ENCODE data around the gene MN1.

Gene MN1

DNA sequence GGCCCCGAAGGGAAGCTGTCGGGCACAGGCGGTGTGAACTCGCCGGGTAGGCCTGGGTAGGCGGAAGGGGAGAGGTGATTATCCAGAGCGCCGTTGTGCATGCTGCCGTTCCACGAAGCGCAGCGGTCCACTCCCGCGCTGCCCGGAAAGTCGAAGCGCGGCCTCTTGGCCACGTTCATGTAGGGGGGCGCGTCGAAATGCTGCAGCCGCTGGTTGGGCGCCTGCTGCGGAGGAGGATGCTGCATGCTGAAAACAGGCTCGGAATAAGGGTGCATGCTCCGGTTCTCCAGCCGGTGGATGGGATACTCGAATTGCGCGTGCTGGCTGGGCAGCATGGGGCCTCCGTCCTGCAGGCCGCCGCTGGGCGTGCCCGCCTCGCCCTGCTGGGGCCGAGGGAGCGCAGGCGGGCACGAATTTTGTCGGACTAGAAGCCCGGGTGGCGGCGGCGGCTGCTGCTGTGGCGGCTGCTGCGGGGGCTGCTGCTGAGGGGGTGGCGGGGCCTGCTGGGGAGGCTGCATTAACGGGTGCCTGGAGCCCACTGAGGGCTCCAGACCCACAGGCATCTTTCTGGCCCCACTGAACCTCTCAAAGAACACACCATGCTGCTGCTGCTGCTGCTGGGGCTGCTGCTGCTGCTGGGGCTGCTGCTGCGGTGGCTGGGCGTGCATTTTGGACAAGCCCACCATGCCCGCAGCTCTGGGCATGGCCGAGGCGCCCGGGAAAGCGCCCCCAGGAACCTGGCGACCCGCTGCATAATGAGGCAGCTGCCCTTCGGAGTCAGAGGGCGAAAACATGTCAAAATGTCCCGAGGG lies 2.3 kb downstream of the MN1 start:
- DNase-seq = no peak

GRCh38 chr22:27798511-27799014 lies 3.0 kb downstream of the MN1 start:
- no peak for DNase-seq

DNA sequence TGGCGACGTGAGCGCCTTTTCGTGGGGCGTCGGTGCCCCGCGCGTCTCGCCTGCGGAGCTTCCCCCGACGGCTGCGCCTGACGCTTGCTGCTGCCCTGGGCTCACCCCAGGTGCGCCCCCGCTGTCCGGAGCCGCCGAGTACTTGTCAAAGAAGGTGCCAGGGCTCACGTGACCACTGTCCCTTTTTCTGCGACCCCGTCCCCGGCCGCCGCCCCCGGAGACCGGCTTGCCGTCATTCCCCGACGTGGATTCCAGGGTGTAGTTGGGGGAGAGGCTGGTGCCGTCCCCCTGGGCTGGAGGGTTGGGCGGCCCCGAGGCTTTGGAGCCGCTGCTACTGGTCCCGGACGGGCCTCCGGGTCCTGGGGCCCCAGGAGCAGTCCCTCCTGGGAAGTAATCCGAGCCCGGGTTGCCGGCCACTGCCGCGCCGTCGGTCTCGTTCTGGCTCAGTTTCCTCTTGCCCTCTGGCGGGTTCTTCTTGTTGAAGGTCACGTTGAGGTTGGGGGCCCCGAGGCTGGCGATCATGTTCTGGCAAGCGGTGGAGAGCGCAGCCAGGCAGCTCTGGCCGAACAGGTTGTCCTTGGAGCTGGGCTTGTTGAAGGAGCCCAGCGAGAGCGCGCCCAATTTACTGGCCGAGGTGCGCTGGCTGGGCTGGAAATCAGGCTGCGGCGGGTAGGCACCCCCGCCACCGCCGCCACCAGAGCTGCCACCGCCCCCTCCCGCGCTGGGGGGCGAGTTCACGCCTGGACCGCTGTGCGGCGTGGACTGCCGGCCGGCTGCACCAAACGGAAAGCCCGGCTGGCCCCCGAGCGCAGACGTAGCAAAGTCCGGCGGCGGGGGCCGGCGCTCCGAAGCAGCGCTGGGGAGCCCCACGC lies 3.8 kb downstream of the MN1 start:
- DNase-seq = no peak

- no peak for DNase-seq
Measured at GRCh38 chr22:27796829-27797519, 4.6 kb downstream of the MN1 start.

DNA sequence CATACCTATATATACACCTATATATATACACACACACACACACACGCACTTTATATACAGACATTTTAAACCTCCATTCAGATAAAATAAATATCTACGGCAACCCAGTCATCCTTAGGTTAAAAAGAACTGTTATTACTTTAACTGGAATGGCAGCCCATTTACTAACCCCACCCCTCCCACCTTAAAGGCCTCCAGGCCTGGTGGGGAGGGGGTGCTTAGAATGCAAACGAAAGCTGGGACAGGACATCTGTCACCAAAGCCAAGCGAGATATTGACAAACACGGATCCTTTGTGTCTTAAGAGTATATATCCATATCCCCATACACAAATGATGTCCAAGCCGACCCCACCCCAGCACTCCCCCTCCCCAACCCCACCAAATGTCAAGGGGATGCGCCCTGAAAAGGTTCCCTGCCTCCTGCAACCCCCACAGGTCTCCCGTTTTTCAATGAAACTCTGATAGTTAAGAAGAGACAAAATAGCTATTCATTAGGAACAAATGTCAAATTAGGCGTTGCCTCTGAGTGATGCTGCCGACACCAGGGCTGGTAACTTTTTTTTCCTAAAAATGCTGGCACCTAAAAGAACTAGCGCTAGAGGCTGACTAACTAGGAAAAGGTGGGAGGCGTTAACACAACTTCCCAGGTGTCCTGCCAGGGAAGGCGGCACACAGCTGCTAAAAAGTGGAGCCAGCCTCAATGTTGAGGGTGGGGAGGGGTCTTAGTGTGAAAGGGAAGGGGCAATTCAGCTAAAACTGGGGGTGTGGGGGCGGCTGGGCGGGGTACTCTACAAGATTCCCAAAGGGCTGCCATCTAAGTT lies 5.6 kb downstream of the MN1 start:
- no peak for DNase-seq

GRCh38 chr22:27795053-27795452 lies 6.5 kb downstream of the MN1 start:
- DNase-seq = no peak

- no peak for DNase-seq
Measured at GRCh38 chr22:27794226-27794625, 7.3 kb downstream of the MN1 start.

- DNase-seq = no peak
Measured at GRCh38 chr22:27793576-27793975, 8.0 kb downstream of the MN1 start.

DNA sequence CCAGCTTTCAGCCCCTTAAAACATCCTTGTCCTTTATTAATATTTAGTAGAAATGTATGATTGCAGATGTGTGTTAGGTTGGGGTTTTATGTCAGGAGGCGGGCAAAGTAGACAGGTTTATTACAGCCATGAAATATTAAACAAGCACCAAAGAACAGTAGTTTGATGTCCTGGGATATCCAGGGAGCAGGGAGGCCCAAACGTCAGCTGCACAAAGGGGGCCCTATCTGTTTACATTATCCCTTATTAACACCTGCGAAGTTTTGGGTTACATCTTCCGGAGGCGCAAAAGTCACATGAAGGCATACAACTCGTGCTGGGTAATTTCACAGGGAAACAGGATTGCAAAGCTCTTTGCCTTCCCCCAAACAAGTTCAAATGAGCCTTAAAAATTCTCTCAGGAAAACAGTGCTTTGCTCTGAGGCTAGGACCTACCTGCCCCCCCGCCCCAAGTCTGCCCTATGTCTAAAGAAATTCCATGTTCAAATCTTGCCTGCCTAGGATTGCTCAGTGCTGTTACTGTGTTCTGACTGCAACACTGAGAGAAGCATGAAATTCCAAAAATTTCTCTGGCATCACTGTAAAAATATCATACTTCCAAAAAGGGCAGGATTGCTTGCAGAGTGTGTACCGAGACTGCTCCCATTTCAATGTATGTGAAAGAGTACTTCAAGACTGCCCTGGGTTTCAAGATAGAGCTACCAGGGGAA lies 8.9 kb downstream of the MN1 start:
- no peak for DNase-seq

- DNase-seq = no peak
Measured at GRCh38 chr22:27791859-27792241, 9.7 kb downstream of the MN1 start.

DNA sequence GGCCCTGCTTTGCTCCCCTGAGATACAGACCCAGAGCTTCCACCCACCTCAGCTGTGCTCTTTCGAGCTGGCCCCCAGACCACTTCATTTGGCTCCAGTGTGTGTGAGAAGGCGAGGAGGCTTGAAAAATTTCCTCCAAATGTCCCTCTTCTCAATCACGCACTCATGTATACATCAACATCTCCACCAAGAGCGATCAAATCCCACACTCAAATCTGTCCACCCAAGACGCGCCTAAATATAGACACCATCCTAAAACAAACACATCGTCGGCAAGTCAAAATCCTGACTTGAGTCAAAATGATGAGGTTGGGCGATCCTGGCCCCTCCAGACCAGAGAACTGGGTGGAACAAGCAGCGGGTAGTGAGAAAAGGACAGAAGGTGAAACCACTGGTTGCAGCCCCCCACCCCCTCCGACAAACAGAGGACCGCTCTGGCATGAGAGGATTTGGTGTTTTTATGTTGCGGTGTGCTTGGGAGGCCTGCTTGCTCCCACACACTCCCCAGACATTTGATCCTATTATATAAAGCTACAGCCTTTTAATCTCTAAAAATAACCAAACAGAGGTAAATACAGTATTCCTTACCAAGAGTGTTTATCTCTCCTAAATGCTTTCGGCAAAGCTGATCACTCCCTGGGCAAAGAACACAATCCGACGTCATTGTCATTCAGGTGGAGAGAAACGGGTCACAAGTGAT lies 10.2 kb downstream of the MN1 start:
- DNase-seq = no peak

DNA sequence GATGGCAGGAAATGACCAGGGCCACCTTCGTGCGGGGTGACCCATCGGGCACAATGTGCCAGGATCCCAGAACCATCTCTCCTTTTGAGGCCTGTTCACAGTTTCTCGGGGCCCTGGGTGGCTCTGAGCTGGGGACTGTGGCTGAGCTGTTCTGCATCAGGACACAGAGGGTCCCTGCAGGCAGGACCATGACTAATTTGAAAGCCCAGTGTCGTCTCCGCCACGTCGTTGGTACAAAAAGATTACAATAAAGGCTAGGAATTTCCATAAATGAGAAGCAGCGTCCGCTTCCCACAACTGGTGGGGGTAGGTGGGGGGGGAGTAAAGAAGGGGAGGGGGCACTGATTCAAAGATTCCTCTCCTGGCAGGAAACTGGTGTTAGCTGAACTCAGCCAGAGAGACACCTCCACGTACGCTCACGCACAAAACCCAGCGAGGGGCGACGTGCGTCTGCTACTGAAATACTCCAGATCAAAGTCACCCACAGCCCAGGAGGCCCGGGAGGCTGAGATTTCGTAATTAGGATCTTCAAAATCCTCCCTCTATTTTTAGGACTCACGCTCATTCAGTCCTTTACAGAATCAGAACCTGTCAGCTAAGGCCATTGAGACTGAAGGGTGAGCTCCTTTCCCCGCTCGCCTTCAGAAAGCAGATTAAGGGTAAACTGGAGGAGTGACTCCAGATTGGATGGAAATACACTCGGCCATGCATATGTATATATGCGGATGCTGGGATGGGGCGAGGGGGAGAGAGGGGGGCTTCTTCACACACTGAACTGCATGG lies 11.0 kb downstream of the MN1 start:
- DNase-seq = no peak

DNA sequence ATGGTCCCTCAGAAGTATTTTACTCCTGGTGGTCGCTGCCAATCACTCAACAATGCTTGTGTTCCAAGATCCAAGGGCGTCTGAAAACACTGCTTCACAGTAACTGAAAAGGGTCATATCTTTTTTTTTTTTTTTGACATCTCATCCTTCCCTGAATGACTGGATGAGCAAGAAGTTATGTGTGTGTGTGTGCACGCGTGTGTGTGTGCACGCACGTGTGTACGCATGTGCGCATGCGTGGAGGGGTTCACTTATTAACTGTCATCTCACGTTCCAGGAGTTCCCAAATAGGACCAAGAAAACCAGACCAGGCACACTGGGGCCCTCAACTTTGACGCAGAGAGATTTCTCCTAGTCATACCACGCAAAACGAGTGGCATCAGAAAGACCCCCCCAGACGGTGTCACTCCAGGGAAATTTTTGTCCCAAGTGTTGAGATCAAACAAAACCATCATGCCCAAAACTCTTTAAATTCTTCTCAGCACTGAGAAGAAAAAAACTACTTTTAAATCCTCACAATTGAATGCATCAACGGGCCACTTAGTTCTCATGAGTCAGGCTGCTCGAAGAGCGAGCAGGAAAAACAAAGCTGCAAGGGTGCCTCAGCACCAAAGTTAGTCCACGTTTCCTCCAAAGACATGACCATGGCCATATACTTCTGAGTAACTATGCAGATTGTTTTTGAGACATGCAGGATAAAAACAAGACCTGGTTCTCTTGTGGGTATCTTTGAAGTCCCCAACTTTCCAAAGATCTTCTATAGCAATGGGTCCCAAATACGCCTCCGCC lies 12.9 kb downstream of the MN1 start:
- no peak for DNase-seq

GRCh38 chr22:27786965-27787364 lies 14.6 kb downstream of the MN1 start:
- DNase-seq = no peak

DNA sequence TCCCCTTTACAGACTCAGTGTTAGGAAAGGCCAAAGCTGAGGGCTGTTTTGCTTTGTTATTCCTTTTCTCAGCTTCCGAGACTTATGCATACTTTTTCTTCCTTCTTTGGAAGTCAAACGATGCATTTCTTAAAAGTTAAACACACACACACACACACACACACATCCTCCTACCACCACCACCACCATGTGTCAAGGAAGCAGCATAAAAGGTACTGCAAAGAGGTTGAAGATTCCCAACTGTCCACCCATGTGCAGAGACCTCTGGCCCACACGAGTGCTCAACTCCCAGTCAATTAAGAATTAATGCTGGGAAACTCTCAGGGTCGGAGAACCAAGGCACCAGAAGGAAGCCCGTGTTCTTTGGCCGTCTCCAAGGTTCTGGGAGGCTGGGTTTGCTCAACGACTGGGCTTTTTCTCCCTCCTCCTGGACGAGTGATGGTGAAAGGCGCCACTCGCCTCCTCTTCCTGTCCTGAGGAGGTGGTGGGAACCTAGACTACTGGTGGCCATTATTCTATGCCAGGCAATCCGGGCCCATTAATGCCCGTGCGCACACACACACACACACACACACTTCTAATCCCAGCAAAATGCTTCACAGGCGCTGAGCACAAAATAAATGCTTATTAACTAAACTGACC lies 15.1 kb downstream of the MN1 start:
- DNase-seq = no peak

DNA sequence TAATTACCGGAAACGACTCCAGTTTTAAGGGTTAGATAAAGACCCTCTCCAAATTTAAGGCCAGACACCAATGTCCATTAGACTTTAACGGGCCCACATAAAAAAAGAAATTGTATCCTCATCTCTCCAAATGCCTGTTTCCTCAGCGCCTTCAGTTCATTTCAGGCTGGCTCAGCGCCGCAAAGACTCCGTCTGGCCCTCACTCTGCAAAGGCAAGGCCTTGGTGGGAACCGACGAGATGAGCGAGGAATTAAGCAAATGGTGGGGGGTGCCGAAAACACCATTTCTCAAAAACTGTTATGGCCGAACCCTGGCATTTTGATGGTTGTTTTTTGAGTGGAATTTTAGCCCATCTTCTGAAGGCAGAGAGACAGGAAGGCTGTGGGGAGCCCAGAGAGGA lies 15.7 kb downstream of the MN1 start:
- DNase-seq = no peak

- no peak for DNase-seq
Measured at GRCh38 chr22:27784120-27784475, 17.5 kb downstream of the MN1 start.

GRCh38 chr22:27783436-27784119 lies 18.0 kb downstream of the MN1 start:
- DNase-seq = no peak
